GM23338 (cell line): Measurements from ENCODE around the gene GRID1. TPM values are rescaled to one million over a fixed set of nuclear protein-coding genes. Genes with fewer than 3 reads are reported as not detected.

Experiments used
- ATAC-seq: fragments of 200-7000 bp; cut with Tn5 transposase; 3 replicates; pipeline ENCODE4 v1.9.1; 2020
- DNase-seq: peaks from one replicate; pipeline ENCODE4 v3.0.0-alpha.2; 2015; ENCODE audit warnings: low spot score
- H2AFZ ChIP-seq: fragments of 200-600 bp; sonication (generic); 2 replicates; pipeline ENCODE4 v1.8.0; 2016; ENCODE audit warnings: antibody characterized with exemption, mild to moderate bottlenecking, moderate library complexity
- H3F3A ChIP-seq: fragments of 200-600 bp; sonication (generic); replicated peaks from 2 replicates; pipeline ENCODE4 v1.8.0; 2017; ENCODE audit warnings: antibody characterized with exemption, mixed run types, low read depth
- H3K27ac ChIP-seq: fragments of 200-600 bp; sonication (generic); 2 replicates; pipeline ENCODE4 v1.6.1; 2016; ENCODE audit warnings: low read depth
- H3K27me3 ChIP-seq: fragments of 200-600 bp; sonication (generic); 2 replicates; pipeline ENCODE4 v1.8.0; 2016; ENCODE audit warnings: mild to moderate bottlenecking, mixed run types, moderate library complexity; ENCODE audit not compliant: insufficient read depth
- H3K36me3 ChIP-seq: fragments of 200-600 bp; sonication (generic); 2 replicates; pipeline ENCODE4 v1.8.0; 2016; ENCODE audit warnings: mild to moderate bottlenecking; ENCODE audit not compliant: insufficient read depth
- H3K4me1 ChIP-seq: fragments of 200-600 bp; sonication (generic); 2 replicates; pipeline ENCODE4 v1.8.0; 2016; ENCODE audit warnings: mild to moderate bottlenecking, moderate library complexity; ENCODE audit not compliant: insufficient read depth
- H3K4me2 ChIP-seq: fragments of 200-600 bp; sonication (generic); 2 replicates; pipeline ENCODE4 v1.7.1; 2017; ENCODE audit warnings: mixed run types
- H3K4me3 ChIP-seq: fragments of 200-600 bp; sonication (generic); 2 replicates; pipeline ENCODE4 v1.6.1; 2016; ENCODE audit warnings: mixed run types
- H3K79me2 ChIP-seq: fragments of 200-600 bp; sonication (generic); replicated peaks from 2 replicates; pipeline ENCODE4 v1.8.0; 2017; ENCODE audit warnings: mild to moderate bottlenecking; ENCODE audit not compliant: insufficient read depth
- H3K9me2 ChIP-seq: fragments of 200-600 bp; sonication (generic); 2 replicates; pipeline ENCODE4 v1.8.0; 2017; ENCODE audit not compliant: insufficient read depth
- H4K20me1 ChIP-seq: fragments of 200-600 bp; sonication (generic); replicated peaks from 2 replicates; pipeline ENCODE4 v1.8.0; 2017; ENCODE audit warnings: mild to moderate bottlenecking; ENCODE audit not compliant: insufficient read depth
- H3K27ac Mint-ChIP-seq: 2 replicates; pipeline ENCODE4 v1.8.0; 2020; ENCODE audit warnings: inconsistent platforms, mild to moderate bottlenecking, moderate library complexity, mixed read lengths
- H3K27me3 Mint-ChIP-seq: 3 replicates; pipeline ENCODE4 v1.8.0; 2022; ENCODE audit warnings: low read depth, mild to moderate bottlenecking, moderate library complexity, mixed read lengths, inconsistent platforms; ENCODE audit not compliant: insufficient read depth, poor library complexity
- H3K36me3 Mint-ChIP-seq: 3 replicates; pipeline ENCODE4 v1.8.0; 2021; ENCODE audit warnings: low read depth, mild to moderate bottlenecking, inconsistent platforms, moderate library complexity, mixed read lengths
- H3K4me1 Mint-ChIP-seq: 3 replicates; pipeline ENCODE4 v1.8.0; 2020; ENCODE audit warnings: mild to moderate bottlenecking, inconsistent platforms, mixed read lengths
- H3K4me3 Mint-ChIP-seq: 3 replicates; pipeline ENCODE4 v1.8.0; 2021; ENCODE audit warnings: moderate library complexity, mild to moderate bottlenecking, inconsistent platforms, mixed read lengths
- H3K9me3 Mint-ChIP-seq: 3 replicates; pipeline ENCODE4 v1.8.0; 2020; ENCODE audit warnings: moderate library complexity, mild to moderate bottlenecking, inconsistent platforms, mixed read lengths
- CREB1 ChIP-seq: fragments of 250-450 bp; sonication (Bioruptor Pico); IDR thresholded peaks from 2 replicates; pipeline ENCODE4 v1.5.0; 2020; ENCODE audit warnings: low read depth, mild to moderate bottlenecking, moderate library complexity
- CTCF ChIP-seq, 2 experiments: fragments of 200-600 bp in 1 of 2; sonication (generic) in 1 of 2; conservative IDR thresholded peaks; 2 replicates each; pipeline versions ENCODE4 v1.5.1 to v1.6.1; 2016 to 2017; ENCODE audit warnings: antibody characterized with exemption in 2 of 2, low read depth in 2 of 2, mild to moderate bottlenecking in 2 of 2, moderate library complexity in 1 of 2
- ETS1 ChIP-seq: IDR thresholded peaks from 2 replicates; pipeline ENCODE4 v1.6.1; 2016; ENCODE audit warnings: antibody characterized with exemption
- EZH2 ChIP-seq: fragments of 200-600 bp; sonication (generic); IDR thresholded peaks from one replicate; pipeline ENCODE4 v1.8.0; 2017; ENCODE audit warnings: antibody characterized with exemption, mild to moderate bottlenecking, low read depth; ENCODE audit not compliant: unreplicated experiment
- EZH2phosphoT487 ChIP-seq: fragments of 200-600 bp; sonication (generic); IDR thresholded peaks from one replicate; pipeline ENCODE4 v1.8.1; 2018; ENCODE audit warnings: antibody characterized with exemption; ENCODE audit not compliant: unreplicated experiment
- JUNB ChIP-seq: IDR thresholded peaks from one replicate; pipeline ENCODE4 v1.6.1; 2016; ENCODE audit warnings: antibody characterized with exemption; ENCODE audit not compliant: unreplicated experiment
- NANOG ChIP-seq: IDR thresholded peaks from 2 replicates; pipeline ENCODE4 v1.6.1; 2016; ENCODE audit warnings: antibody characterized with exemption, borderline replicate concordance
- POLR2AphosphoS5 ChIP-seq: IDR thresholded peaks from 2 replicates; pipeline ENCODE4 v1.6.1; 2016; ENCODE audit warnings: antibody characterized with exemption, low read depth
- STAT1 ChIP-seq: IDR thresholded peaks from one replicate; pipeline ENCODE4 v1.6.1; 2016; ENCODE audit warnings: antibody characterized with exemption; ENCODE audit not compliant: unreplicated experiment
- ZNF114 ChIP-seq: fragments of 250-450 bp; sonication (Bioruptor Pico); IDR thresholded peaks from 2 replicates; pipeline ENCODE4 v1.5.0; 2020; ENCODE audit warnings: mild to moderate bottlenecking, moderate library complexity
- ZNF331 ChIP-seq: fragments of 250-450 bp; sonication (Bioruptor Pico); IDR thresholded peaks from 2 replicates; pipeline ENCODE4 v1.5.0; 2020; ENCODE audit warnings: low read depth, mild to moderate bottlenecking, moderate library complexity
- ZNF462 ChIP-seq: fragments of 250-450 bp; sonication (Bioruptor Pico); IDR thresholded peaks from 2 replicates; pipeline ENCODE4 v1.5.0; 2020; ENCODE audit warnings: mild to moderate bottlenecking, moderate library complexity
- polyA plus RNA-seq: library from polyadenylated mRNA; unstranded; fragments of >200 nt; fragmentation: Nextera tagmentation; extraction: Ambion mirVana; gene quantifications from 2 replicates; pipeline ENCODE4 v1.2.1, GENCODE V29; 2016
- total RNA-seq: library from RNA; depleted of rRNA; stranded (reverse); fragments of >200 nt; shearing (Covaris generic); gene quantifications from 2 replicates; pipeline ENCODE4 v1.2.3, GENCODE V29; 2014

GRID1 gene
- total and polyA plus RNA-seq, 2 experiments from 2014 or later: 0.14 to 0.15 TPM

GRCh38 chr10:85658518-85658917 lies 708.1 kb downstream of the GRID1 start:
- TF ChIP-seq ZNF114 (CRISPR knock-in tag) (no peak), CREB1 (no peak), EZH2 (no peak), EZH2phosphoT487 (no peak), CTCF (conservative IDR thresholded peaks at IDR 0.05; ENCODE audit: low read depth in 2 of 2) (no peak), ZNF331 (no peak), NANOG (no peak), JUNB (no peak), ZNF462 (CRISPR knock-in tag) (no peak), ETS1 (no peak), STAT1 (no peak), POLR2AphosphoS5 (no peak)
- Histone ChIP-seq H3K36me3 (no peaks in the 10 kb centered on the region), H3K4me1 (no peaks in the 10 kb centered on the region), H3K9me2 (no peaks in the 10 kb centered on the region), H2AFZ (no peak overlapping the region), H4K20me1 (no peaks in the 10 kb centered on the region), H3K4me3 (no peak overlapping the region), H3K27me3 (no peaks in the 10 kb centered on the region), H3F3A (no peaks in the 10 kb centered on the region), H3K27ac (no peak overlapping the region), H3K79me2 (no peaks in the 10 kb centered on the region), H3K4me2 (no peak overlapping the region)
- no peaks in the 10 kb centered on the region for H3K4me1 Mint-ChIP-seq
- no peak for DNase-seq
- peaks cover 3% of the 10 kb centered on the region for H3K27me3 Mint-ChIP-seq
- ATAC-seq: no peak
- H3K9me3 Mint-ChIP-seq: peaks cover 20% of the 10 kb centered on the region
- no peak overlapping the region for H3K4me3 Mint-ChIP-seq
- no peak overlapping the region for H3K27ac Mint-ChIP-seq
- peaks cover 16% of the 10 kb centered on the region for H3K36me3 Mint-ChIP-seq
